K562 (cell line): ENCODE results near the gene HCRTR2. TPM values are rescaled to one million over a fixed set of nuclear protein-coding genes. Genes with fewer than 3 reads are reported as not detected.

ENCODE experiments used
- ATAC-seq: fragments of 200-7000 bp; cut with Tn5 transposase; 3 replicates; pipeline ENCODE4 v1.9.1; 2020; ENCODE audit warnings: moderate library complexity
- Bru-seq: library from RNA; stranded (reverse); fragments of 400-500 nt; gene quantifications from one replicate; lab custom pipeline; 2021; lab: Mats Ljungman, UMichigan
- BruChase-seq, 2 experiments: library from RNA; stranded (reverse); fragments of 400-500 nt; gene quantifications; one replicate each; lab custom pipeline; 2021; lab: Mats Ljungman, UMichigan
- BruUV-seq: library from RNA; stranded (reverse); fragments of 400-500 nt; replicated peaks from 2 replicates; lab custom pipeline; 2021; lab: Mats Ljungman, UMichigan
- CTCF ChIA-PET: fragments of 300-600 bp; formaldehyde crosslinking; extraction: SDS; loops from one replicate; lab custom pipeline; 2021; ENCODE audit warnings: low intra/inter-chr PET ratio; lab: Yijun Ruan, JAX
- POLR2A ChIA-PET: fragments of 300-600, 350-650 bp; sonication (Branson Sonifier 250); formaldehyde crosslinking; extraction: SDS; loops from one replicate; lab custom pipeline; 2021; ENCODE audit warnings: antibody characterized with exemption, inconsistent platforms; lab: Yijun Ruan, JAX
- DNase-seq, 4 experiments: peaks; one replicate each; pipeline versions ENCODE4 v3.0.0 to v3.0.0-alpha.2; 2011 to 2018; ENCODE audit warnings: low spot score in 3 of 4, mixed read lengths in 3 of 4; ENCODE audit errors: extremely low read depth in 1 of 4
- FAIRE-seq: peaks from 2 replicates; lab custom pipeline; 2011; peaks lifted over from hg19 to GRCh38; lab: Jason Lieb, UNC
- H2AFZ ChIP-seq: 2 replicates; pipeline ENCODE4 v1.6.0; 2011; ENCODE audit warnings: low read depth, low read length, control low read depth, inconsistent platforms
- H3K27ac ChIP-seq: fragments of 200-600 bp; 3 replicates; pipeline ENCODE4 v1.8.0; 2011; ENCODE audit warnings: low read depth, mild to moderate bottlenecking, control low read depth, inconsistent platforms, low read length, moderate library complexity, mixed read lengths; ENCODE audit errors: extremely low read depth
- H3K27me3 ChIP-seq, 2 experiments: fragments of 300-600 bp in 1 of 2; 2 replicates in 1 of 2; 3 replicates in 1 of 2; pipeline versions ENCODE4 v1.6.0 to v1.8.0; 2011; ENCODE audit warnings: inconsistent platforms in 2 of 2, low read length in 2 of 2, mild to moderate bottlenecking in 1 of 2, mixed read lengths in 1 of 2, moderate library complexity in 1 of 2; ENCODE audit not compliant: control insufficient read depth in 2 of 2, insufficient read depth in 2 of 2
- H3K36me3 ChIP-seq: fragments of 300-600 bp; 3 replicates; pipeline ENCODE4 v1.8.0; 2011; ENCODE audit warnings: mild to moderate bottlenecking, low read length, inconsistent platforms; ENCODE audit not compliant: control insufficient read depth, insufficient read depth
- H3K4me1 ChIP-seq, 2 experiments: fragments of 200-600 bp in 1 of 2; replicated peaks in 1 of 2; 2 replicates in 1 of 2; 3 replicates in 1 of 2; pipeline versions ENCODE4 v1.5.1 to v1.8.0; 2011; ENCODE audit warnings: inconsistent platforms in 2 of 2, low read length in 2 of 2, mild to moderate bottlenecking in 1 of 2, mixed read lengths in 1 of 2, moderate library complexity in 1 of 2; ENCODE audit not compliant: control insufficient read depth in 2 of 2, insufficient read depth in 2 of 2
- H3K4me2 ChIP-seq: 2 replicates; pipeline ENCODE4 v1.6.1; 2011; ENCODE audit warnings: low read length, control low read depth, inconsistent platforms, mixed read lengths; ENCODE audit not compliant: insufficient read depth
- H3K4me3 ChIP-seq: fragments of 200-600 bp; sonication (generic), shearing (Covaris generic); 2 replicates; pipeline ENCODE4 v1.5.1; 2016; ENCODE audit warnings: control low read depth, inconsistent platforms
- H3K79me2 ChIP-seq: fragments of 200-600 bp; 3 replicates; pipeline ENCODE4 v1.8.0; 2011; ENCODE audit warnings: low read length, inconsistent platforms; ENCODE audit not compliant: control insufficient read depth, insufficient read depth
- H3K9ac ChIP-seq, 2 experiments: 2 replicates each; pipeline versions ENCODE4 v1.6.0 to v1.6.1; 2011; ENCODE audit warnings: low read depth in 2 of 2, low read length in 2 of 2, control low read depth in 1 of 2, inconsistent platforms in 1 of 2, mild to moderate bottlenecking in 1 of 2, mixed read lengths in 1 of 2; ENCODE audit not compliant: insufficient read depth in 1 of 2
- H3K9me1 ChIP-seq: one replicate; pipeline ENCODE4 v1.6.0; 2011; ENCODE audit warnings: inconsistent platforms, mild to moderate bottlenecking, low read length, moderate library complexity; ENCODE audit not compliant: control insufficient read depth, insufficient read depth
- H3K9me3 ChIP-seq: replicated peaks from 2 replicates; pipeline ENCODE4 v1.5.1; 2011; ENCODE audit warnings: low read depth, low read length, inconsistent platforms; ENCODE audit not compliant: control insufficient read depth, insufficient read depth
- H4K20me1 ChIP-seq: replicated peaks from 2 replicates; pipeline ENCODE4 v1.6.1; 2011; ENCODE audit warnings: low read length, inconsistent platforms, mixed read lengths; ENCODE audit not compliant: control insufficient read depth, insufficient read depth
- ADNP ChIP-seq: fragments of 200-800 bp; sonication (Bioruptor generic); IDR thresholded peaks from 2 replicates; pipeline ENCODE4 v1.6.1; 2016; ENCODE audit warnings: missing genetic modification characterization, missing compliant biosample characterization
- GTF2F1 ChIP-seq: IDR thresholded peaks from 2 replicates; pipeline ENCODE4 v1.6.1; 2011; ENCODE audit warnings: low read depth, low read length, improper control_type of control experiment
- PTBP1 ChIP-seq: fragments of 200-400 bp; formaldehyde crosslinking; IDR thresholded peaks from 2 replicates; pipeline ENCODE4 v1.6.1; 2017; ENCODE audit warnings: low read depth, low read length
- TARDBP ChIP-seq: fragments of 450-650 bp; IDR thresholded peaks from 2 replicates; pipeline ENCODE4 v1.6.1; 2016
- ZC3H8 ChIP-seq: fragments of 450-650 bp; IDR thresholded peaks from 2 replicates; pipeline ENCODE4 v1.6.1; 2017
- ZNF143 ChIP-seq: sonication (generic); formaldehyde crosslinking; IDR thresholded peaks from 2 replicates; pipeline ENCODE4 v1.9.0; 2022; ENCODE audit warnings: mild to moderate bottlenecking, missing genetic modification reagents
- ZNF263 ChIP-seq: sonication (generic); formaldehyde crosslinking; IDR thresholded peaks from 2 replicates; pipeline ENCODE4 v1.8.0; 2022; ENCODE audit warnings: mild to moderate bottlenecking, missing genetic modification reagents, borderline replicate concordance
- ZNF699 ChIP-seq: fragments of 250-450 bp; sonication (Bioruptor Pico); IDR thresholded peaks from 2 replicates; pipeline ENCODE4 v1.8.0; 2021; ENCODE audit warnings: mild to moderate bottlenecking, moderate library complexity; ENCODE audit not compliant: insufficient replicate concordance
- ZNF780A ChIP-seq: fragments of 250-450 bp; sonication (Bioruptor Pico); IDR thresholded peaks from 2 replicates; pipeline ENCODE4 v1.5.0; 2021; ENCODE audit warnings: mild to moderate bottlenecking
- WGBS: fragments of 100-300 bp; shearing (Covaris generic); methylation state at CpG from one replicate; pipeline ENCODE4 v1.1.6; 2016; ENCODE audit warnings: low coverage, mixed read lengths; ENCODE audit not compliant: insufficient coverage; ENCODE audit errors: missing lambda C conversion rate; 5-methylcytosine and 5-hydroxymethylcytosine counted together
- in situ Hi-C: fragments of 300-500 bp; cut with MboI; formaldehyde crosslinking; loops from 4 replicates; pipeline ENCODE4 v1.15.0; 2018; ENCODE audit warnings: inconsistent platforms, mixed read lengths
- intact Hi-C: fragments of 100-400 bp; cut with micrococcal nuclease; formaldehyde crosslinking; loops from 2 replicates; pipeline ENCODE4 v1.14.2; 2022
- long read RNA-seq, 3 experiments: library from polyadenylated mRNA in 2 of 3; library from RNA in 1 of 3; unstranded in 2 of 3; stranded (forward) in 1 of 3; transcript quantifications; one replicate each; pipeline ENCODE4 v2.0.0, GENCODE V29; 2019 to 2022
- polyA minus RNA-seq, 3 experiments: library from RNA; depleted of rRNA, polyadenylated mRNA; stranded (reverse); fragments of >200 nt; gene quantifications; 2 replicates each; pipeline ENCODE4 v1.2.3, GENCODE V29; 2011
- polyA plus RNA-seq, 8 experiments: library from polyadenylated mRNA; depleted of rRNA in 4 of 8; stranded (reverse) in 5 of 8; unstranded in 3 of 8; fragments of >200 nt; fragmentation: Nextera tagmentation in 2 of 8; fragmentation: Illumina TruSeq in 1 of 8; extraction: Ambion mirVana in 2 of 8; extraction: Trizol in 1 of 8; gene quantifications; 2 replicates each; pipeline versions ENCODE4 v1.2.1 to v1.2.3, GENCODE V29; 2011 to 2014; ENCODE audit warnings: inconsistent platforms in 1 of 8, missing spikeins in 1 of 8
- total RNA-seq, 7 experiments: library from RNA; depleted of rRNA in 6 of 7; stranded (reverse); fragments of >200 nt in 6 of 7; fragmentation: Illumina TruSeq in 2 of 7; extraction: Trizol in 2 of 7; gene quantifications; 2 replicates each; pipeline versions ENCODE4 v1.2.1 to v1.2.3, GENCODE V29; 2011 to 2021; ENCODE audit warnings: low replicate concordance in 1 of 7
- TF ChIP-seq, protein P1 (sequence below): fragments of 250-450 bp; sonication (Bioruptor Pico); IDR thresholded peaks from 2 replicates; pipeline ENCODE4 v1.8.0; 2021; ENCODE audit warnings: moderate library complexity, mild to moderate bottlenecking, inconsistent platforms
- TF ChIP-seq, protein P2 (sequence below): fragments of 250-450 bp; sonication (Bioruptor Pico); IDR thresholded peaks from 2 replicates; pipeline ENCODE4 v1.8.0; 2021; ENCODE audit warnings: mild to moderate bottlenecking, moderate library complexity
- TF ChIP-seq, protein P3 (sequence below): fragments of 450-650 bp; formaldehyde crosslinking; IDR thresholded peaks from 2 replicates; pipeline ENCODE4 v1.4.0; 2020; ENCODE audit warnings: mild to moderate bottlenecking, moderate library complexity

HCRTR2 gene
- not detected in 2 replicates for total RNA-seq (2011; cell fraction: chromatin; rRNA removed; ENCODE audit: low replicate concordance)
- not detected in 2 replicates for total RNA-seq (2011; cell fraction: nucleolus; rRNA removed)
- total RNA-seq (2011; cell fraction: nucleoplasm; rRNA removed) = not detected in 2 replicates
- not detected in 2 replicates for total RNA-seq (2014; rRNA removed)
- not detected in 2 replicates for total RNA-seq (2014; rRNA removed; fragmentation: Illumina TruSeq; extraction: Trizol)
- not detected in 2 replicates for total RNA-seq (2015; rRNA removed; fragmentation: Illumina TruSeq; extraction: Trizol)
- total RNA-seq (2021) = not detected in 2 replicates
- not detected in 2 replicates for polyA plus RNA-seq (2011; rRNA removed)
- polyA plus RNA-seq (2011; cell fraction: cytosol; rRNA removed) = not detected in 2 replicates
- not detected in 2 replicates for polyA plus RNA-seq (2011; cell fraction: nucleus; rRNA removed)
- not detected in 2 replicates for polyA plus RNA-seq (2012)
- not detected in 2 replicates for polyA plus RNA-seq (2014; fragmentation: Illumina TruSeq; extraction: Trizol)
- polyA plus RNA-seq (2014; fragmentation: Nextera tagmentation; extraction: Ambion mirVana) = not detected
- polyA plus RNA-seq (2014; rRNA removed) = not detected in 2 replicates
- polyA minus RNA-seq (2011; rRNA and poly(A)+ RNA removed) = not detected in 2 replicates
- not detected in 2 replicates for polyA minus RNA-seq (2011; cell fraction: cytosol; rRNA and poly(A)+ RNA removed)
- not detected in 2 replicates for polyA minus RNA-seq (2011; cell fraction: nucleus; rRNA and poly(A)+ RNA removed)
- Bru-seq, nascent RNA = not detected
- BruChase-seq, experiment 1, labeled RNA remaining after a 2-hour chase = not detected
- not detected for BruChase-seq, experiment 2, labeled RNA remaining after a 6-hour chase
- long read RNA-seq, experiment 1 = 0 reads
- long read RNA-seq, experiment 2 = 0 reads
- long read RNA-seq, experiment 3 = 0 reads

DNA sequence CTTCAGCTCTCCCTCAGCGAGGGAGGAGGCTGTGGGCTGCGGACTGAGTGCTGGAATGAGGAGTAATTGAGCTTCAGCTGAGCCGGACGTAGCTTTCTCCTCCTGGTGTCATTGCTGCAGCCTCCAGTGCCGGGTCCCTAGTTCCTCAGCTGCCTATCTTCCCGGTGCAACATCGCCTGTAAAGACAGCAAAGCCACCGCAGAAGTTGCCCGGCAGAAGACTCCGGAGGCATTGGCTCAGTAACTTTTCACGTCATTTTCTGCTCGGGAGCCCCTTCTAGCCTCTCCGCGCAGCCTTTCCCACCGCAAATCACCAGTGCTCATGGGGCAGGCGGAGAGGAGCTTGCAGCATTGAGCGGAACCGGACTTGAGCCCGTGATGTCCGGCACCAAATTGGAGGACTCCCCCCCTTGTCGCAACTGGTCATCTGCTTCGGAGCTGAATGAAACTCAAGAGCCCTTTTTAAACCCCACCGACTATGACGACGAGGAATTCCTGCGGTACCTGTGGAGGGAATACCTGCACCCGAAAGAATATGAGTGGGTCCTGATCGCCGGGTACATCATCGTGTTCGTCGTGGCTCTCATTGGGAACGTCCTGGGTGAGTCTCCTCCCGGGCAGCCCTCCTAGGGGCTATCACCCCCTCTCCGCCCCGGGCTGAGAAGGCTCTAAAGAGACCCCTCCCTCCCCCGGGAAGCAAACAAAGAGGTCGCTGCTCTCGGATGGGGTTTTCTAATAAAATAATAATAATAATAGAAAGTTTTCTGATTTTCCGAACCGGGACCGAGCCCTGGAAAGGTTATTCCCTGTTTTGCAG is at the start of gene HCRTR2:
Gene HCRTR2, plus strand, starts transcription at position 305 of the 816 bp plus-strand sequence. Its CDS starts 73 bp downstream, at position 378.
- no peak within 1 kb of the TSS for H3K4me3 ChIP-seq
- no peaks in the 10 kb centered on the region for H3K9me3 ChIP-seq
- H2AFZ ChIP-seq = no peak within 1 kb of the TSS
- ChIA-PET CTCF (no interaction called here), POLR2A (interaction anchor here (0.6 kb wide), 1 partner anchor 1244 kb away, joined by 3 read pairs; no protein-coding TSS in a partner anchor)
- H3K36me3 ChIP-seq = no peaks in the 10 kb centered on the region
- FAIRE-seq (no peak), DNase-seq (no peak), ATAC-seq (no peak)
- no peak within 1 kb of the TSS for H3K4me2 ChIP-seq
- H3K79me2 ChIP-seq = no peaks in the 10 kb centered on the region
- no peaks in the 10 kb centered on the region for H4K20me1 ChIP-seq
- no peak within 1 kb of the TSS for H3K9ac ChIP-seq
- WGBS = 2% methylated on average over 40 of the region's 42 CpGs
- H3K27ac ChIP-seq = no peak within 1 kb of the TSS
- intact Hi-C loops = no loop called here
- H3K9me1 ChIP-seq = no peaks in the 10 kb centered on the region
- H3K27me3 ChIP-seq = no peaks in the 10 kb centered on the region
- TF ChIP-seq, protein P1, sequence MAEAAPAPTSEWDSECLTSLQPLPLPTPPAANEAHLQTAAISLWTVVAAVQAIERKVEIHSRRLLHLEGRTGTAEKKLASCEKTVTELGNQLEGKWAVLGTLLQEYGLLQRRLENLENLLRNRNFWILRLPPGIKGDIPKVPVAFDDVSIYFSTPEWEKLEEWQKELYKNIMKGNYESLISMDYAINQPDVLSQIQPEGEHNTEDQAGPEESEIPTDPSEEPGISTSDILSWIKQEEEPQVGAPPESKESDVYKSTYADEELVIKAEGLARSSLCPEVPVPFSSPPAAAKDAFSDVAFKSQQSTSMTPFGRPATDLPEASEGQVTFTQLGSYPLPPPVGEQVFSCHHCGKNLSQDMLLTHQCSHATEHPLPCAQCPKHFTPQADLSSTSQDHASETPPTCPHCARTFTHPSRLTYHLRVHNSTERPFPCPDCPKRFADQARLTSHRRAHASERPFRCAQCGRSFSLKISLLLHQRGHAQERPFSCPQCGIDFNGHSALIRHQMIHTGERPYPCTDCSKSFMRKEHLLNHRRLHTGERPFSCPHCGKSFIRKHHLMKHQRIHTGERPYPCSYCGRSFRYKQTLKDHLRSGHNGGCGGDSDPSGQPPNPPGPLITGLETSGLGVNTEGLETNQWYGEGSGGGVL = no peak
- TF ChIP-seq ZNF143 (CRISPR knock-in tag) = no peak
- TF ChIP-seq GTF2F1 = no peak
- no peak for TF ChIP-seq ADNP (tag)
- TF ChIP-seq, protein P2, sequence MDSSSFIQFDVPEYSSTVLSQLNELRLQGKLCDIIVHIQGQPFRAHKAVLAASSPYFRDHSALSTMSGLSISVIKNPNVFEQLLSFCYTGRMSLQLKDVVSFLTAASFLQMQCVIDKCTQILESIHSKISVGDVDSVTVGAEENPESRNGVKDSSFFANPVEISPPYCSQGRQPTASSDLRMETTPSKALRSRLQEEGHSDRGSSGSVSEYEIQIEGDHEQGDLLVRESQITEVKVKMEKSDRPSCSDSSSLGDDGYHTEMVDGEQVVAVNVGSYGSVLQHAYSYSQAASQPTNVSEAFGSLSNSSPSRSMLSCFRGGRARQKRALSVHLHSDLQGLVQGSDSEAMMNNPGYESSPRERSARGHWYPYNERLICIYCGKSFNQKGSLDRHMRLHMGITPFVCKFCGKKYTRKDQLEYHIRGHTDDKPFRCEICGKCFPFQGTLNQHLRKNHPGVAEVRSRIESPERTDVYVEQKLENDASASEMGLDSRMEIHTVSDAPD (CRISPR knock-in tag) = no peak
- TF ChIP-seq ZNF263 (CRISPR knock-in tag) = no peak
- TF ChIP-seq, protein P3, sequence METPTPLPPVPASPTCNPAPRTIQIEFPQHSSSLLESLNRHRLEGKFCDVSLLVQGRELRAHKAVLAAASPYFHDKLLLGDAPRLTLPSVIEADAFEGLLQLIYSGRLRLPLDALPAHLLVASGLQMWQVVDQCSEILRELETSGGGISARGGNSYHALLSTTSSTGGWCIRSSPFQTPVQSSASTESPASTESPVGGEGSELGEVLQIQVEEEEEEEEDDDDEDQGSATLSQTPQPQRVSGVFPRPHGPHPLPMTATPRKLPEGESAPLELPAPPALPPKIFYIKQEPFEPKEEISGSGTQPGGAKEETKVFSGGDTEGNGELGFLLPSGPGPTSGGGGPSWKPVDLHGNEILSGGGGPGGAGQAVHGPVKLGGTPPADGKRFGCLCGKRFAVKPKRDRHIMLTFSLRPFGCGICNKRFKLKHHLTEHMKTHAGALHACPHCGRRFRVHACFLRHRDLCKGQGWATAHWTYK (CRISPR knock-in tag) = no peak
- TF ChIP-seq ZNF780A (CRISPR knock-in tag) = no peak
- no peak for TF ChIP-seq TARDBP
- TF ChIP-seq ZC3H8 = no peak
- no peak for TF ChIP-seq PTBP1
- TF ChIP-seq ZNF699 = no peak
- H3K4me1 ChIP-seq = no peaks in the 10 kb centered on the region
- no TSS peak for BruUV-seq
- in situ Hi-C loops = no loop called here
